HEK293T (cell line): ENCODE measurements around the gene C1S.

Source experiments
- CTCF ChIA-PET: fragments of 350-600 bp; formaldehyde crosslinking; extraction: SDS; loops from one replicate; lab custom pipeline; 2021; ENCODE audit warnings: antibody characterized with exemption, inconsistent platforms; lab: Yijun Ruan, JAX
- POLR2A ChIA-PET: fragments of 350-600 bp; formaldehyde crosslinking; extraction: SDS; loops from one replicate; lab custom pipeline; 2020; ENCODE audit warnings: antibody characterized with exemption, inconsistent platforms; lab: Yijun Ruan, JAX
- DNase-seq: peaks from one replicate; pipeline ENCODE4 v3.0.0; 2012; ENCODE audit warnings: mixed read lengths; ENCODE audit errors: extremely low spot score
- ARNT ChIP-seq: fragments of 450-650 bp; IDR thresholded peaks from 2 replicates; pipeline ENCODE4 v1.6.1; 2017; ENCODE audit warnings: mild to moderate bottlenecking
- BHLHE40 ChIP-seq: fragments of 450-650 bp; IDR thresholded peaks from 2 replicates; pipeline ENCODE4 v1.6.1; 2016; ENCODE audit warnings: mild to moderate bottlenecking, moderate library complexity, borderline replicate concordance
- CTBP1 ChIP-seq: fragments of 450-650 bp; IDR thresholded peaks from 2 replicates; pipeline ENCODE4 v1.6.1; 2016; ENCODE audit warnings: borderline replicate concordance
- ELF4 ChIP-seq: fragments of 450-650 bp; IDR thresholded peaks from 2 replicates; pipeline ENCODE4 v1.6.1; 2017; ENCODE audit warnings: antibody characterized with exemption
- FOXA1 ChIP-seq: fragments of 450-650 bp; IDR thresholded peaks from 2 replicates; pipeline ENCODE4 v1.6.1; 2016; ENCODE audit warnings: mild to moderate bottlenecking
- FOXK2 ChIP-seq: fragments of 450-650 bp; IDR thresholded peaks from 2 replicates; pipeline ENCODE4 v1.6.1; 2016; ENCODE audit warnings: mild to moderate bottlenecking
- FOXM1 ChIP-seq: fragments of 450-650 bp; IDR thresholded peaks from 2 replicates; pipeline ENCODE4 v1.6.1; 2017; ENCODE audit warnings: mild to moderate bottlenecking, borderline replicate concordance
- HDGF ChIP-seq: fragments of 450-650 bp; IDR thresholded peaks from 2 replicates; pipeline ENCODE4 v1.6.1; 2017; ENCODE audit warnings: antibody characterized with exemption, borderline replicate concordance
- L3MBTL2 ChIP-seq: fragments of 450-650 bp; conservative IDR thresholded peaks from 2 replicates; pipeline ENCODE4 v1.6.1; 2016; ENCODE audit warnings: mild to moderate bottlenecking
- LEF1 ChIP-seq: fragments of 450-650 bp; IDR thresholded peaks from 2 replicates; pipeline ENCODE4 v1.6.1; 2017; ENCODE audit warnings: mild to moderate bottlenecking, borderline replicate concordance
- NFRKB ChIP-seq: fragments of 450-650 bp; IDR thresholded peaks from 2 replicates; pipeline ENCODE4 v1.6.1; 2016; ENCODE audit warnings: mild to moderate bottlenecking, moderate library complexity
- SP1 ChIP-seq: fragments of 450-650 bp; IDR thresholded peaks from 2 replicates; pipeline ENCODE4 v1.6.1; 2017
- SUZ12 ChIP-seq: fragments of 450-650 bp; IDR thresholded peaks from 2 replicates; pipeline ENCODE4 v1.6.1; 2016; ENCODE audit warnings: mild to moderate bottlenecking
- TARDBP ChIP-seq: fragments of 450-650 bp; IDR thresholded peaks from 2 replicates; pipeline ENCODE4 v1.6.1; 2016
- ZNF384 ChIP-seq: fragments of 450-650 bp; IDR thresholded peaks from 2 replicates; pipeline ENCODE4 v1.6.1; 2016
- TF ChIP-seq, protein P1 (sequence below): fragments of 450-650 bp; IDR thresholded peaks from 2 replicates; pipeline ENCODE4 v1.6.1; 2016

Gene C1S

DNA sequence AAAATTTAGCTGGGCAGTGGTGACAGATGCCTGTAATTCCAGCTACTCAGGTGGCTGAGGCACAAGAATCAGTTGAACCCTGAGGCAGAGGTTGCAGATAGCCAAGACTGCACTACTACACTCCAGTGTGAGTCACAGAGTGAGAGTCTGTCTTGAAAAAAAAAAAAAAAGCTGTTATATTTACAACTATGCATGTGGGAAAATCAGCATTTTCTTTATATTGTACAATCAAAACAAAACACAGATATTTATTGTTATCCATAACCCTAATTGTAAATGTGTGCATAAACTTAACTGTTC lies 19.3 kb downstream of the C1S start:
- DNase-seq = no peak
- ChIA-PET CTCF (interaction anchor here (0.9 kb wide), 1 partner anchor 12 kb away, joined by 3 read pairs; no protein-coding TSS in a partner anchor), POLR2A (interaction anchor here (1.2 kb wide), 1 partner anchor 10 kb away, joined by 4 read pairs; no protein-coding TSS in a partner anchor)
- TF ChIP-seq TARDBP (no peak), BHLHE40 (no peak), ELF4 (no peak), SP1 (no peak), FOXA1 (no peak), L3MBTL2 (no peak), ZNF384 (no peak), NFRKB (no peak), CTBP1 (no peak), FOXK2 (no peak), LEF1 (no peak), HDGF (no peak), SUZ12 (no peak), ARNT (no peak), FOXM1 (no peak)
- TF ChIP-seq, protein P1, sequence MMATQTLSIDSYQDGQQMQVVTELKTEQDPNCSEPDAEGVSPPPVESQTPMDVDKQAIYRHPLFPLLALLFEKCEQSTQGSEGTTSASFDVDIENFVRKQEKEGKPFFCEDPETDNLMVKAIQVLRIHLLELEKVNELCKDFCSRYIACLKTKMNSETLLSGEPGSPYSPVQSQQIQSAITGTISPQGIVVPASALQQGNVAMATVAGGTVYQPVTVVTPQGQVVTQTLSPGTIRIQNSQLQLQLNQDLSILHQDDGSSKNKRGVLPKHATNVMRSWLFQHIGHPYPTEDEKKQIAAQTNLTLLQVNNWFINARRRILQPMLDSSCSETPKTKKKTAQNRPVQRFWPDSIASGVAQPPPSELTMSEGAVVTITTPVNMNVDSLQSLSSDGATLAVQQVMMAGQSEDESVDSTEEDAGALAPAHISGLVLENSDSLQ = no peak

DNA sequence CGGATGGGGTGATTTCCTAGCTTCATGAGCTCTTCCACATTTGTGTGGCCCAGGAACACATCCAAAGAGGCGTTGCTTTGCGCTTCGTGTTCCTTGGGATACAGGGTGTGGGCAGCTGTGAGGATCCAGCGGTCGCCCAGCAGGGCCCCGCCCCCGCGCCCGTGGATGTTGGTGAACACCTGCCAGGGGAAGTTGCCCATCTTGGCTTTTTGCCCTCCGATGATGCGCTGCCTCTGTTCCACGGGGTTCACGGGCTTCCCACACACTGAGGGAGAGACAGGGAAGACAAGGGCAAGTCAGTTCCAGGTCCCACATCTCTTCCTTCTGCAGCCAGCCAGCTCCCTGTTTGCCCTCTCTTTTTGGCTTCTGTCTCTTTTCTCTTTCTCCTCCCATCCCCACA lies 20.5 kb downstream of the C1S start:
- DNase-seq = no peak
- TF ChIP-seq ELF4 (no peak), SP1 (no peak), LEF1 (no peak), FOXA1 (no peak), TARDBP (no peak), L3MBTL2 (no peak), FOXK2 (no peak)
- TF ChIP-seq, protein P1 = no peak
- ChIA-PET CTCF (interaction anchor here (0.7 kb wide), 1 partner anchor 12 kb away, joined by 5 read pairs; no protein-coding TSS in a partner anchor), POLR2A (no interaction called here)

DNA sequence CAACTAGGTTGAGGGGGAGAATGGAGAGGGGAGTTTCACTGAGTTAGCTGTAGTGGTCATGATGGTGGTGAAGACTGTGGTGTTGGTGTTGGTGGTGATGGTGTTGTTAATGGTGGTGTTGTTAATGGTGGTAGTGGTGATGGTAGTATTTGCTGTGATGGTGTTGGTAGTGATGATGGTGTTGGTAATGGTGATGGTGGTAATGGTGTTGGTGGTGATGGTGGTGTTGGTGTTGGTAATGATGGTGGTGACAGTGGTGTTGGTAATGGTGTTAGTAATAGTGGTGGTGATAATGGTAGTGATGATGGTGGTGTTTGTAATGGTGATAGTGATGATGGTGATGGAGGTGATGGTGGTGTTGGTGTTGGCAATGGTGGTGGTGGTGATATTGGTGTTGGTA lies 22.6 kb downstream of the C1S start:
- ChIA-PET POLR2A (no interaction called here), CTCF (no interaction called here)
- DNase-seq = no peak
- TF ChIP-seq TARDBP = no peak
- TF ChIP-seq SUZ12 = no peak
- TF ChIP-seq L3MBTL2 = no peak
- TF ChIP-seq SP1 = no peak
- no peak for TF ChIP-seq BHLHE40
- TF ChIP-seq LEF1 = no peak
- TF ChIP-seq, protein P1 = no peak
- no peak for TF ChIP-seq ELF4
- no peak for TF ChIP-seq FOXA1
- no peak for TF ChIP-seq ARNT
- no peak for TF ChIP-seq CTBP1
- TF ChIP-seq ZNF384 = no peak
- no peak for TF ChIP-seq FOXK2
- TF ChIP-seq NFRKB = no peak
- no peak for TF ChIP-seq FOXM1
- TF ChIP-seq HDGF = no peak

DNA sequence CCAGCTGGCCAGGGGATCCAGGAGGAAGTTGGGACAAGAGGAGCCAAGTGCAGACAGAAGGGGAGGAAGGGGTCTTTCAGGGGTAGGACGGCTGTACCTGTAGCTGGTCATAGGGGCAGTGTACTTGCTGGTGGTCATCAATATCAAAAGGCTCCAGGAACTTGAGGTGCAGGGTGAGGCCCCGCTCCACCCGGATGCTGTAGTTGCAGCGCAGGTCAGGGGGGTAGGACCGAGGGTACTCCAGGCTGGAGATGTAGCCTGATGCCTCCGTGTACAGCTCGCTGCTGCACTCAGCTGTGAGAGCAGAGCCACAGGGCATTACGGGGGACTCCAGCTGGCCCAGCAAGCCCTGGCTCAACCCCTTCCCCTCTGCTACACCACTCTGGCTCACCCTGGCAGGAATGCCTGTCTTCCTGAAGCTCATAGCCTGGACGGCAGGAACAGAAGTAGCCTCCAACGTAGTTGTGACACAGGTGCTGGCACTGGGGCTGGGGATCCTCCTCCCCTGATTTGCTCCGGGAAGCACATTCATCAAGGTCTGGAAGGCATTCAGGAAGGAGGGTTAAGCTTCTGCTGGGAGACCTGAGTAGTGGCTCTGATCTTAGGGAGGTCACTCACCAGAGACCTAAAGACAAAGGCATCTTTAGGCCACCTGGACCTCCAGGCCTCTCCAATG lies 28.8 kb downstream of the C1S start:
- CTCF ChIA-PET = interaction anchor here (1.9 kb wide), 1 partner anchor 145 kb away, joined by 4 read pairs; the partner anchor contains the start of gene C12orf57
- POLR2A ChIA-PET = interaction anchor here (1.2 to 1.3 kb wide), 2 partner anchors 10 to 146 kb away, joined by 4 read pairs; partner anchors contain the start of genes C12orf57 and RNU7-1
- DNase-seq = no peak
- no peak for TF ChIP-seq SUZ12
- TF ChIP-seq TARDBP = no peak
- TF ChIP-seq ARNT = no peak
- TF ChIP-seq SP1 = no peak
- no peak for TF ChIP-seq FOXK2
- no peak for TF ChIP-seq FOXA1
- no peak for TF ChIP-seq FOXM1
- TF ChIP-seq ZNF384 = no peak
- no peak for TF ChIP-seq HDGF
- TF ChIP-seq CTBP1 = no peak

DNA sequence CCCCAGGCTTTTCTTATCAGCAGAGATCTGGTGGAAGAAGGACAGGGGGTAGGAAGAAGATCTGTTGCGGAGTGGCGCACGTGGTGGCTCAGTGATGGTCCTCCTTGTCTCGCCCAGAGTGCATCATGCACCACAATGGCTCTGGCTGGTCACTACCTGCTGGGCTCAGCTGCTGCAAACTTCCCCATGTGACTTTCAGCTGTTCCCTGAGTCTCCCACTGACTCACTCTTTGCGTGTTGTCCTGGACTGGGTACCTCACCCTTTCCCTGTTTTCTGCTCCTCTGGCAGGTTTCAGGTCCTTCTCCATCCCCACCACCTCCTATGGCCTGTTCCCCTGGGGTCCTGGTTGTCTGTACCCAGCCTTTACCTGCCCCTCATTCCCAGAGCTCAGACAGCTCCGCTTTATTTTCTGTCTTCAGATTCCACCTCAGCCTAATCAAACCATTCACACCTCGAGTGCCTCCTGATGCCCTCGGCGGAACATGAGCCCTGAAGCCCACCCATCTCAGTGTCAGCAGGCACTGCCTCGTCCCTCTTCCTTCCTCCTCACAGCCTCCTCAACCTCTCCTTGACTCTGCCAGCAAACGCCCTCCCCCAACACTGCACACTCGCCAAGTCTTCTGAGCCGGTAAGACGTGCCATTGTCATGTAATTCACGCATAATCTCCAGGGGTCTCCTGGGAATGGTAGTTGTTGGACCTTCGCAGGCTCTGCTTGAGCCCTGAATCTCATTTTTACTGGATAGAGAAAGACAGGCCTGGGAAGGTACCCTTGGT lies 29.9 kb downstream of the C1S start:
- no peak for DNase-seq
- CTCF ChIA-PET = interaction anchor here (1.9 kb wide), 1 partner anchor 146 kb away, joined by 4 read pairs; the partner anchor contains the start of gene C12orf57
- TF ChIP-seq ARNT (no peak), ZNF384 (no peak), NFRKB (no peak), SUZ12 (no peak), HDGF (no peak), L3MBTL2 (no peak), ELF4 (no peak), FOXK2 (no peak), FOXA1 (no peak), CTBP1 (no peak), SP1 (no peak), TARDBP (no peak), BHLHE40 (no peak), LEF1 (no peak), FOXM1 (no peak)
- TF ChIP-seq, protein P1 = no peak
- POLR2A ChIA-PET = interaction anchor here (1.2 to 1.9 kb wide), 2 partner anchors 11 to 146 kb away, joined by 4 to 5 read pairs; partner anchors contain the start of genes C12orf57 and RNU7-1
